NCI-H774 (cell line): ENCODE measurements around the gene ANKS1B.
"Not testable (repeated sequence)": the region's sequence is repeated elsewhere in the genome, so short reads cannot be mapped to it uniquely, and the experiment has no call there.

Experiments used
- DNase-seq: peaks from one replicate; lab custom pipeline; 2025; lab: John Stamatoyannopoulos, UW

ANKS1B gene

GRCh38 chr12:99861731-99862130 lies 123.0 kb downstream of the ANKS1B start:
- no peak for DNase-seq

DNA sequence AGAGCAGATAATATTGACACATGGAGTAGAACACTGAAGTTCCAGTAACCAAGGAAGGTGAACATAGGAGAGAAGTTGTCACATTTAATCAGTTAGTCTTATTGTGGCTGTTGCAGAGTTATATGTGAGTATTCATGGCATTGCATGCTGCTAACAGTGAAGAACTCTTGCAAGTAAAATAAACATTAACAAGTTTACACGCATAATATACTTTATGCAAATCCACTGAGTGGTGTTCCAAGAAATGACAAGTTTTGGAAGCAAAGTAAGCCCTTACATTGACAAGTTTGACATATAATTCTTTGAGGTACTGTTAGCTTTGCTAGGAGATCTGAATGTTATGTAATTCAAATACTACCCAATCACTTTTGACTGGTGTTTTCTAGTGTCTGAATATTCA lies 125.6 kb downstream of the ANKS1B start:
- DNase-seq: no peak

DNA sequence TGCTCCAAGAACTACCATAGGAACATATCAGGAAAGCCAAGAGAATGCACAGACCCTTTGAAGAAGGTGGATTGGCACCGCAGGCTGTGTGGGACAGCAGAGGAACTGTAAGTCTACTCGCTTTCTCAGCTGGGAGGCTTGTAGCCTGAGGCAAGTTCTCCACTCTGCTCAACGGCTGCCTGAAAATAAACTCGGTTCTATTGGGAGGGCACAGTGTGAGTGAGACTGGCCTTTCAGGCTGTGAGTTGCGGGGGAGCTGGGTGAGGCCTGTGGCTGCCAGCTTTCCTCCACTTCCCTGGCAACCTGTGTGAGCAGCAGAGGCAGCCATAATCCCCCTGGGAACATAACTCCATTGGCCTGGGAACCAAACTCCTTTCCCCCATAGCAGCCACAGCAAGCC lies 132.1 kb downstream of the ANKS1B start:
- no peak for DNase-seq

DNA sequence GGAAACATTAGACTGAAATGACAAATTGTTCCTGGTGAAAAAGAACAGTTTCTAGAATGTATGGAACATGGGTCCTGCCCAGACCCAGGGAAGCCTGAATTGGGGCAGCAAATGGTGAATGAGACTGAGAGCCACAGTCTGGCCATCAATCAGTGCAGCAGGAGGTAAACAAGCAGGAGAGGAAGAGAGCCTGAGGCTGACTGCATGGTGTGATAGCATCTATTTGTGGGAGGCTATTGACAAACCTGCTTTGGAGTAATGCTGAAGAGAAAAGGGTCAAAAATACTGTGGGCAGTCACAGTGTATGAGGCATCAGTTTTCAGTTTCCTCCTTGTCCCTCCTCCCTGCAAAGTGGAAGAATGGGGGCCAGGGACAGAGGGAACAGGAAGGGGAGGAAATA lies 136.8 kb downstream of the ANKS1B start:
- DNase-seq: no peak

DNA sequence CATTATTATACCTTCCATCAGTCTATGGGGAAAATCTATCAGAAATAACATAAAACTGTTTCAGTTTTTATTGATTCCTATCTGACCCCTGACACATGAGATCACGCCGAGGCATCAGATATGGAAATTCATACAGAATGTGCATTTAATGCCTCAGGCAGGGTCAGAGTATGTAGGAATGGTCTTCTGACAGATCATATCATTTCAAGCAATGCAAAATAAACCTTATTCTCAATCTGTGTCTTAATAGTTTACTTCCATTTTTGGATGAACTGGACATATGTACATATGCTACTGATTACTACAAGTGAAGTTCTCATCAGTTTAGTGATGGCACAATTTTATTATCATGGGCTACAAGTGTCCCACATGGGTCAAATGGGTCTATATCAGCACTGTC lies 150.0 kb downstream of the ANKS1B start:
- no peak for DNase-seq

- DNase-seq: no peak
Observed at GRCh38 chr12:99833397-99833796, 151.3 kb downstream of the ANKS1B start.

DNA sequence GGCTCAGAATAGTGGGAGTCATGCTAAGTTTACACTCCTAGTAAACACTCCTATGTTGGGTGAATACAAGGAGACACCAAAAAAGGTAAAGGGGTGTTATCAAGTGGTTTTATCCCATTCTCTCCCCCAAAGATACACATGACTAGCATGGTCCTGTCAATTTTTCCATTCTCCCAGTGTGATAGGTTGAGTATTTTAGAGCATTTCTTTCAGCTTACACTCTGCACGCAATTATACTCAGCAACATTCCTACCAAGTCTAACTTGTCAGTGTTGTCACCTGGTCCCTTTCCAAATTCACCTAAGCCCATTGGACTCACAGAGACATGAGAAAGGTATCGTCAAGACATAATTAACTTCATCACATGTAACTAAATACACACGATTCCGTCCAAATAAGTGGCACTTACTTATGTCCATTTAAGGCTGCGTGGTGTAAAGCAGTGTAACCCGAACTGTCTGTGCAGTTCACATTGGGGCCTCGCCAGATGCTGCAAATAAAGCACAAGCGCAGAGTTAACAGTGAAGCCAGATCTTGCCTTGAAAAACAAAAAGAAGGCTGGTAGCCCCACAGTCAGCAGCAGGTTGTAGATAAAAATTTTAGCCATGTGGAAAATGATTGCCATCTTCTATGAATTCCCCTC lies 159.7 kb downstream of the ANKS1B start:
- peak; percentile 25 for DNase-seq

DNA sequence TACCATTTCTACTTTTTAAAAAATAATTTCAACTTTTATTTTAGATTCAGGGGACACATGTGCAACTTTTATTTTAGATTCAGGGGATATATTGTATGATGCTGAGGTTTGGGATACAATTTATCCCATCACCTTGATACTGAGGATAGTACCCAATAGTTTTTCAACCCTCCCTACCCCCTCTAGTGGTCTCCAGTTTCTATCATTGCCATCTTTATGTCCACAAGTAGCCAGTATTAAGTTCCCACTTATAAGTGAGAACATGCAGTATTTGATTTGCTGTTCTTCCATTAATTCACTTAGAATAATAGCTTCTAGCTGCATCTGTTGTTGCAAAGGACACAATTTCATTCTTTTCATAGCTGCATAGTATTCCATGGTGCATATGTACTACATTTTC lies 162.5 kb downstream of the ANKS1B start:
- no peak for DNase-seq

GRCh38 chr12:99810718-99811593 lies 173.8 kb downstream of the ANKS1B start:
- peak; percentile 64 for DNase-seq

- no peak for DNase-seq
Observed at GRCh38 chr12:99809909-99810308, 174.8 kb downstream of the ANKS1B start.

DNA sequence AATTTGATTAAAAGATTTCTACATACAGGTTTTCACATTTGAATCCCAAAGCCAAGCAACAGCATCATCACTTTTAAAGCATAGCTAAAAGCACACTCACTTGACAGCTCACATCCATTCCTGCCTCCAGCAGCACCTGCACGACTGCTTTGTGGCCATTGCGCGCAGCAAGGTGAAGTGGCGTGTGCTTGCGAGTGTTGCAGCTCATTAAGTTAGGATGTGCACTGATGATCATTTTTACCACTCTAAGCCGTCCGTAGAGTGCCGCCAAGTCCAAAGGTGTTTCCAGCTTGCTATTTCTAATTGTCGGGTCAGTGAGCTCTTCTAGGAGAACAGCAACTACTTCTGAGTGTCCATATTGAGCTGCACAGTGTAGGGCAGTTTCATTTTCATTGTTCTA lies 178.4 kb downstream of the ANKS1B start:
- no peak for DNase-seq

DNA sequence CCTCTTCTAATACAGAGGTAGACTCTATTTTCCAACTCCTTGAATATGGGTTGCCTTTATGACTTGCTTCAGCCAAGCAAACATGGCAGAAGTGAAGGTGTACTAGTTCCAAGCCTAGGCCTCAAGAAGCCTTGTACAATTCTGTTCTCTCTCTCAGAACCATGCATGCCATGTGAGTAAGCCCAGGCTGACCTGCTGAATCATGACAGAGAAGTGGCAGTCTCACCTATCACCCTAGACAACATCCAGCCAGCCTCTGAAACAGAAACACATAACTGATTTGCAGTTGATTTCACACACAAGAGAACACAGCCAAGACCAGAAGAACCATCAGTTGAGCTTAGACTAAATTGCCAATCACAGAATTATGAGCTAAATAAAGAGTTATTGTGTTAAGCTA lies 180.0 kb downstream of the ANKS1B start:
- DNase-seq: no peak

- no peak for DNase-seq
Observed at GRCh38 chr12:99800605-99801004, 184.1 kb downstream of the ANKS1B start.

GRCh38 chr12:99797931-99798330 lies 186.8 kb downstream of the ANKS1B start:
- DNase-seq: not testable (repeated sequence)

- DNase-seq: no peak
Observed at GRCh38 chr12:99783421-99783820, 201.3 kb downstream of the ANKS1B start.

DNA sequence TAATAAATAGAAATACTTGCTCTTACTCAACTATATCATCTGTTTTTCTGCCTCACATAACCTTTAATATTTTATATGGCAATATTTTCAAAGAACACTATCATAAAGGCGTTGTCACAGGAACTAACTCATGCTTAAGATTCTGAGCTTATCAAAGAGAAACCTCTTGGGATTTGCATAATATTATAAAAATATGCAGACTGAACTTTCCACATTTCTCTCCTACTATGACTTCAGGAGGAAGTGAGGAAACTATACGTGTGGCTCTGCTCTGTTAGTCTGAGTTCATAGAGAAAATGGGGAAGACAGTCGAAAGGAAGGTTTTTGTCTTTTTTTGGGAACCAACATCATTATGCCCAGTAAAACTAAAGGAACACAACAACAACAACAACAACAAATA lies 212.5 kb downstream of the ANKS1B start:
- no peak for DNase-seq

GRCh38 chr12:99771659-99772058 lies 213.1 kb downstream of the ANKS1B start:
- no peak for DNase-seq

GRCh38 chr12:99769396-99769980 lies 215.2 kb downstream of the ANKS1B start:
- DNase-seq: no peak

GRCh38 chr12:99768758-99769157 lies 216.0 kb downstream of the ANKS1B start:
- no peak for DNase-seq

GRCh38 chr12:99767809-99768208 lies 216.9 kb downstream of the ANKS1B start:
- DNase-seq: peak; percentile 7

- no peak for DNase-seq
Observed at GRCh38 chr12:99766408-99766807, 218.3 kb downstream of the ANKS1B start.

DNA sequence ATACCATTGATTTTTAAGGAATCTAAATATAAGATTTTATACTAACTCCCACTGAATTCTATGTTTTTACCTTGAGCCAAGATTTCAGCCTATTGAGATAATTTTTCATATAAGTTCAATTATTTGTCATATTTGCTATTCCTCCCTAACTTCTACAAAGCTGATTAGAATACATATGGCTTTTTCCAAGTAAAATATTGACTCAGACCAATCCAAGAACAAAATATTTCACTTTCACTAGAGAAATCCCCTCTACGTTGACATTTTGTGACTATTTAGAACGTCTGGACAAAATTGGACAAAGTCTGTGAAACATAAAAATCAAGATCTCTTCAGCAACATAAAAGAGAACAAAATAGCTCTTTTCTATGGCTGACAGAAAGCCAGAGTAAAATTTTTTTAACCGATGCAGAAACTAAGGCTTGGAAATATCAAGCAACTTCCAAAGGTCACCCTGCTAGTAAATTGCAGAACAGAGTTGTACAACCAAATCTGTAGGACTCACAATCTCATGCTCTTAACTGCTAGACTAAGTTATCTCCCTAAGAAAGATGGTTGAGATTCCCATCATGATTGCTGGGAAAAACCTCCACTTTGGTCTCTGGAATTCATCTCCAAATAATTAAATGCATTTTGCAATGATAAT lies 219.1 kb downstream of the ANKS1B start:
- no peak for DNase-seq

GRCh38 chr12:99759444-99759843 lies 225.3 kb downstream of the ANKS1B start:
- no peak for DNase-seq
